CD1c-positive myeloid dendritic cell (primary cell): Measurements from ENCODE around the gene MORF4L1.
A peak's percentile ranks its signal among the peaks of the same experiment; 100 is the strongest.
"Not testable (repeated sequence)": the region's sequence is repeated elsewhere in the genome, so short reads cannot be mapped to it uniquely, and the experiment has no call there.

ENCODE experiments used
- DNase-seq: peaks from one replicate; pipeline ENCODE4 v3.0.0-alpha.2; 2016; ENCODE audit errors: extremely low spot score

Gene MORF4L1

GRCh38 chr15:78902281-78903032 is 29.8 kb downstream of the MORF4L1 start:
- DNase-seq = not testable (repeated sequence)

- DNase-seq = no peak
These were observed 32.1 kb downstream of the MORF4L1 start for GRCh38 chr15:78904599-78905358.

GRCh38 chr15:78906316-78906620 is 33.6 kb downstream of the MORF4L1 start:
- DNase-seq = no peak

GRCh38 chr15:78907577-78907976 is 34.9 kb downstream of the MORF4L1 start:
- DNase-seq = no peak

GRCh38 chr15:78909160-78909695 is 36.5 kb downstream of the MORF4L1 start:
- peak; percentile 35 for DNase-seq

- DNase-seq = peak; percentile 75
These were observed 37.1 kb downstream of the MORF4L1 start for GRCh38 chr15:78909791-78910228.

GRCh38 chr15:78910271-78910670 is 37.6 kb downstream of the MORF4L1 start:
- DNase-seq = no peak

GRCh38 chr15:78912316-78912715 is 39.6 kb downstream of the MORF4L1 start:
- no peak for DNase-seq

- no peak for DNase-seq
These were observed 40.3 kb downstream of the MORF4L1 start for GRCh38 chr15:78913012-78913411.

GRCh38 chr15:78914027-78914764 is 41.5 kb downstream of the MORF4L1 start:
- peak; percentile 57 for DNase-seq

GRCh38 chr15:78915341-78916087 is 42.8 kb downstream of the MORF4L1 start:
- DNase-seq = peak; percentile 92

GRCh38 chr15:78916088-78916487 is 43.4 kb downstream of the MORF4L1 start:
- no peak for DNase-seq

GRCh38 chr15:78917888-78918287 is 45.2 kb downstream of the MORF4L1 start:
- no peak for DNase-seq

GRCh38 chr15:78921517-78921916 is 48.8 kb downstream of the MORF4L1 start:
- no peak for DNase-seq

GRCh38 chr15:78921940-78922339 is 49.2 kb downstream of the MORF4L1 start:
- no peak for DNase-seq

GRCh38 chr15:78922527-78922926 is 49.8 kb downstream of the MORF4L1 start:
- no peak for DNase-seq

GRCh38 chr15:78923015-78923414 is 50.3 kb downstream of the MORF4L1 start:
- peak; percentile 75 for DNase-seq

GRCh38 chr15:78923480-78924360 is 51.0 kb downstream of the MORF4L1 start:
- DNase-seq = no peak

- no peak for DNase-seq
These were observed 52.5 kb downstream of the MORF4L1 start for GRCh38 chr15:78925076-78925624.
